Measurements from ENCODE around the gene HDAC5. TPM values are rescaled to one million over a fixed set of nuclear protein-coding genes. Genes with fewer than 3 reads are reported as not detected.
A peak's percentile ranks its signal among the peaks of the same experiment; 100 is the strongest.

HDAC5 gene
- total and polyA plus RNA-seq, 2 donors (not counting 1 experiment from before 2014, with no cell fraction given): 31.3 to 125 TPM

DNA sequence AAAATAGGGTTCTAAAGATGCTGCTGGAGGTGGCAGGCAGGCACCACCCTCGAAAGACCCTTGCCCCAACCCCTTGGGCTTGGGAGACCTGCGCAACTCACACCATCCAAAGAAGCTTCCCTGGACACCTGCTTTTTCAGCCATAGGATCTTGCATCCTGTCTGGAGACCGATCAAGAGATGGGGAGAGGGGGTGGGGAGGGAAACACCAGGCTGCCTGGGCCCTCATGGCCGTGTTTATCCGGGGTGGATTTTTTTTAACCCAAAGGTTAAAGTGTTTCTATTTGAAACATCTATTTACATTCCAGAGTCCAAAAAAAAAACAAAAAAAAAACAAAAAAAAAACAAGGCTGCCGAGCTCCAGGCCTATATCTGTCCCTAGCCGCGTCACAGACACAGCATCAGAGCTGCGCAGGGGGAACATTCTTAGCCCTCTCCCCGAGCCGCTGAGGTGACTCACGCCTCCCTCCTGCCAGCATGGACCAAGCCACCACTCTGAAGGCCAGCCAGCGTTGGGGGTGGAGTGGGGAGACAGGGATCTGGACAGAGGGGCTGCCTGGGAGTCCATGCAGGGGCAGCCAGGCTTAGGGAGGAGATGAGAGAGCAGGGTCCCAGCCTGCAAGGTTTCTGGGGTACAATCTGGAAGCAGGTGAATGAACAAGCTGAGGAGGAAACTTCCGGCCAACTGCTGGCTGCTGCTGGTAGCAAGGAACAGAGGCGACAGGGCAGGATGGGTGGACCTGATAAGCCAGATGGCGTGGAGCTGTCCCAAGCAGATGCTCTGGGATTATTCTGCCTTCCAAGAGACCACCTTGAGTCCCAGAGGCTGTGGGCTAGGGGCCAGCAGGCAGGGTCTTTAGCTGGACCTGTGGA lies 14.8 kb downstream of the HDAC5 start:
- DNase-seq (ENCODE audit: low read depth in 2 of 2): peak; percentile 96 to 97
- Histone ChIP-seq H3K9me3 (ENCODE audit: control insufficient read depth, insufficient read depth, low read depth, low read length) (no peaks in the 10 kb centered on the region), H3K79me2 (ENCODE audit: control insufficient read depth, insufficient read depth, low read length) (peaks cover 40% of the 10 kb centered on the region), H2AFZ (ENCODE audit: low read length) (no peak overlapping the region), H3K9ac (ENCODE audit: insufficient read depth, low read length) (peak overlapping the region; percentile 35), H3K4me3 (replicated peaks in 1 of 4; ENCODE audit: control extremely low read depth in 1 of 4, insufficient read depth in 1 of 4, low read depth in 3 of 4, low read length in 4 of 4) (peak overlapping the region in 3 of 4 experiments; percentile 33 to 56 (median 48)), H3K36me3 (ENCODE audit: control insufficient read depth, insufficient read depth, low read length) (peaks cover 2% of the 10 kb centered on the region), H3K4me2 (ENCODE audit: extremely low read depth, insufficient read depth, low read length) (peak overlapping the region; percentile 100), H3K4me1 (ENCODE audit: control insufficient read depth, extremely low read depth, insufficient read depth, low read length) (peaks cover 35% of the 10 kb centered on the region), H3K27me3 (ENCODE audit: control insufficient read depth, insufficient read depth, low read length) (no peaks in the 10 kb centered on the region), H4K20me1 (ENCODE audit: control insufficient read depth, extremely low read depth, insufficient read depth, low read length) (no peaks in the 10 kb centered on the region), H3K27ac (ENCODE audit: insufficient read depth, low read length) (peak overlapping the region; percentile 97)
- TF ChIP-seq, protein P1, sequence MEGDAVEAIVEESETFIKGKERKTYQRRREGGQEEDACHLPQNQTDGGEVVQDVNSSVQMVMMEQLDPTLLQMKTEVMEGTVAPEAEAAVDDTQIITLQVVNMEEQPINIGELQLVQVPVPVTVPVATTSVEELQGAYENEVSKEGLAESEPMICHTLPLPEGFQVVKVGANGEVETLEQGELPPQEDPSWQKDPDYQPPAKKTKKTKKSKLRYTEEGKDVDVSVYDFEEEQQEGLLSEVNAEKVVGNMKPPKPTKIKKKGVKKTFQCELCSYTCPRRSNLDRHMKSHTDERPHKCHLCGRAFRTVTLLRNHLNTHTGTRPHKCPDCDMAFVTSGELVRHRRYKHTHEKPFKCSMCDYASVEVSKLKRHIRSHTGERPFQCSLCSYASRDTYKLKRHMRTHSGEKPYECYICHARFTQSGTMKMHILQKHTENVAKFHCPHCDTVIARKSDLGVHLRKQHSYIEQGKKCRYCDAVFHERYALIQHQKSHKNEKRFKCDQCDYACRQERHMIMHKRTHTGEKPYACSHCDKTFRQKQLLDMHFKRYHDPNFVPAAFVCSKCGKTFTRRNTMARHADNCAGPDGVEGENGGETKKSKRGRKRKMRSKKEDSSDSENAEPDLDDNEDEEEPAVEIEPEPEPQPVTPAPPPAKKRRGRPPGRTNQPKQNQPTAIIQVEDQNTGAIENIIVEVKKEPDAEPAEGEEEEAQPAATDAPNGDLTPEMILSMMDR (conservative IDR thresholded peaks at IDR 0.05 in 1 of 2, IDR thresholded peaks at IDR 0.05 in 1 of 2; ENCODE audit: low read depth in 1 of 2, low read length in 2 of 2): no peak
- no peak for TF ChIP-seq EZH2 (IDR thresholded peaks at IDR 0.05; ENCODE audit: low read length, missing control alignments)

DNA sequence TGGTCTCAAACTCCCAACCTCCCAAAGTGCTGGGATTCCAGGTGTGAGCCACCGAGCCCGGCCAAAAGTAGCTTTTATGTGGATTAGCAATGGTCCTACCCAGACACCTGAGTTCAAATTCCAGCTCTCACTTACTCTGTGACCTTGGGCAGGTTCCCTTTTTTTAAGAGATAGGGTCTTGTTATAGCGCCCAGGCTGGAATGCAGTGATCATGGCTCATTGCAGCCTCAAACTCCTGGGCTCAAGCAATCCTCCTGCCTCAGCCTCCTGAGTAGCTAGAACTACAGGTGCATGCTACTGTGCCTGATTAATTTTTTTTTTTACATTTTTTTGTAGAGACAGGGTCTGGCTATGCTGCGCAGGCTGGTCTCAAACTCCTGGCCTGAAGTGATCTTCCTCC lies 16.6 kb downstream of the HDAC5 start:
- no peak overlapping the region for H3K9ac ChIP-seq (ENCODE audit: insufficient read depth, low read length)
- TF ChIP-seq, protein P1 (conservative IDR thresholded peaks at IDR 0.05 in 1 of 2, IDR thresholded peaks at IDR 0.05 in 1 of 2; ENCODE audit: low read depth in 1 of 2, low read length in 2 of 2): no peak
- TF ChIP-seq EZH2 (IDR thresholded peaks at IDR 0.05; ENCODE audit: low read length, missing control alignments): no peak
- H3K4me1 ChIP-seq (ENCODE audit: control insufficient read depth, extremely low read depth, insufficient read depth, low read length): peaks cover 34% of the 10 kb centered on the region
- no peaks in the 10 kb centered on the region for H4K20me1 ChIP-seq (ENCODE audit: control insufficient read depth, extremely low read depth, insufficient read depth, low read length)
- H3K79me2 ChIP-seq (ENCODE audit: control insufficient read depth, insufficient read depth, low read length): peaks cover 42% of the 10 kb centered on the region
- no peaks in the 10 kb centered on the region for H3K27me3 ChIP-seq (ENCODE audit: control insufficient read depth, insufficient read depth, low read length)
- no peaks in the 10 kb centered on the region for H3K36me3 ChIP-seq (ENCODE audit: control insufficient read depth, insufficient read depth, low read length)
- H3K4me3 ChIP-seq (replicated peaks in 1 of 4; ENCODE audit: control extremely low read depth in 1 of 4, insufficient read depth in 1 of 4, low read depth in 3 of 4, low read length in 4 of 4): no peak overlapping the region
- H3K4me2 ChIP-seq (ENCODE audit: extremely low read depth, insufficient read depth, low read length): no peak overlapping the region
- H3K9me3 ChIP-seq (ENCODE audit: control insufficient read depth, insufficient read depth, low read depth, low read length): no peaks in the 10 kb centered on the region
- H2AFZ ChIP-seq (ENCODE audit: low read length): no peak overlapping the region
- DNase-seq (ENCODE audit: low read depth in 2 of 2): no peak
- no peak overlapping the region for H3K27ac ChIP-seq (ENCODE audit: insufficient read depth, low read length)

DNA sequence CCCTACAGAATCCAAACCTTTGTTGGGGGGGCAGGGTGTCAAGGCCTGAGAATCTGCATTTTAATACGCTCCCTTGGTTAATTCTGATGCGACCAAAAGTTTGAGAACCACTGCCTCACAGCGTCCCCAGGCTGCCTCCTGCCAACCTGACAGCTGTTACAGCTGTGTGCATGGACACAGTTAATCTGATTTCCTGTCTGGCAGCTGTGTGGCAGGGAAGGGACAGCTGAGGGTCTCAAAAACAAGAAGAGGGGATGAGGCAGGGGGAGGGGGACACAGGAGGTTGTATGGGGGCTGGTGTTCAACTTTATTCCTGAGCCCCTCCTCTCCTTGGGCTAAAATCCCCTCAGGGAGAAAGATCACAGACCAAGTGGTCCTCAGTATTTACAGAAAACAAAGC lies 17.5 kb downstream of the HDAC5 start:
- no peak for TF ChIP-seq EZH2 (IDR thresholded peaks at IDR 0.05; ENCODE audit: low read length, missing control alignments)
- TF ChIP-seq, protein P1 (conservative IDR thresholded peaks at IDR 0.05 in 1 of 2, IDR thresholded peaks at IDR 0.05 in 1 of 2; ENCODE audit: low read depth in 1 of 2, low read length in 2 of 2): no peak
- no peaks in the 10 kb centered on the region for H3K27me3 ChIP-seq (ENCODE audit: control insufficient read depth, insufficient read depth, low read length)
- no peaks in the 10 kb centered on the region for H4K20me1 ChIP-seq (ENCODE audit: control insufficient read depth, extremely low read depth, insufficient read depth, low read length)
- peaks cover 33% of the 10 kb centered on the region for H3K4me1 ChIP-seq (ENCODE audit: control insufficient read depth, extremely low read depth, insufficient read depth, low read length)
- H3K4me3 ChIP-seq (replicated peaks in 1 of 4; ENCODE audit: control extremely low read depth in 1 of 4, insufficient read depth in 1 of 4, low read depth in 3 of 4, low read length in 4 of 4): no peak overlapping the region
- no peaks in the 10 kb centered on the region for H3K9me3 ChIP-seq (ENCODE audit: control insufficient read depth, insufficient read depth, low read depth, low read length)
- no peak overlapping the region for H3K4me2 ChIP-seq (ENCODE audit: extremely low read depth, insufficient read depth, low read length)
- no peak overlapping the region for H2AFZ ChIP-seq (ENCODE audit: low read length)
- H3K9ac ChIP-seq (ENCODE audit: insufficient read depth, low read length): no peak overlapping the region
- DNase-seq (ENCODE audit: low read depth in 2 of 2): no peak
- H3K79me2 ChIP-seq (ENCODE audit: control insufficient read depth, insufficient read depth, low read length): peaks cover 42% of the 10 kb centered on the region
- H3K27ac ChIP-seq (ENCODE audit: insufficient read depth, low read length): no peak overlapping the region
- H3K36me3 ChIP-seq (ENCODE audit: control insufficient read depth, insufficient read depth, low read length): no peaks in the 10 kb centered on the region
